SK-N-SH treated with all-trans-retinoic acid at 6 μM for 48 hours (cell line): ENCODE measurements around the gene HDAC4.

Source experiments
- BACH2 ChIP-seq: fragments of 250-450 bp; sonication (Bioruptor Pico); IDR thresholded peaks from 2 replicates; pipeline ENCODE4 v1.9.0; 2021; ENCODE audit warnings: mild to moderate bottlenecking, borderline replicate concordance
- ESRRG ChIP-seq: fragments of 250-450 bp; sonication (Bioruptor Pico); IDR thresholded peaks from 2 replicates; pipeline ENCODE4 v1.6.1; 2021; ENCODE audit warnings: mild to moderate bottlenecking
- GLIS3 ChIP-seq: fragments of 250-450 bp; sonication (Bioruptor Pico); IDR thresholded peaks from 2 replicates; pipeline ENCODE4 v1.5.0; 2020; ENCODE audit warnings: mild to moderate bottlenecking, moderate library complexity
- PPARA ChIP-seq: fragments of 250-450 bp; sonication (Bioruptor Pico); IDR thresholded peaks from 2 replicates; pipeline ENCODE4 v1.5.0; 2020; ENCODE audit warnings: mild to moderate bottlenecking, borderline replicate concordance
- SNAI2 ChIP-seq: fragments of 250-450 bp; sonication (Bioruptor Pico); IDR thresholded peaks from 2 replicates; pipeline ENCODE4 v1.5.0; 2020; ENCODE audit warnings: mild to moderate bottlenecking, moderate library complexity
- TOX ChIP-seq: fragments of 250-450 bp; sonication (Bioruptor Pico); IDR thresholded peaks from 2 replicates; pipeline ENCODE4 v1.8.0; 2021; ENCODE audit warnings: mild to moderate bottlenecking, moderate library complexity, borderline replicate concordance
- ZFP30 ChIP-seq: fragments of 450-650 bp; formaldehyde crosslinking; IDR thresholded peaks from 2 replicates; pipeline ENCODE4 v1.5.0; 2022; ENCODE audit warnings: mild to moderate bottlenecking, moderate library complexity
- ZNF70 ChIP-seq: fragments of 450-650 bp; formaldehyde crosslinking; IDR thresholded peaks from 2 replicates; pipeline ENCODE4 v1.5.0; 2020; ENCODE audit warnings: mild to moderate bottlenecking, moderate library complexity
- ZNF8 ChIP-seq: fragments of 450-650 bp; formaldehyde crosslinking; IDR thresholded peaks from 2 replicates; pipeline ENCODE4 v1.5.0; 2020; ENCODE audit warnings: mild to moderate bottlenecking, moderate library complexity
- TF ChIP-seq, protein P1 (sequence below): fragments of 250-450 bp; sonication (Bioruptor Pico); IDR thresholded peaks from 2 replicates; pipeline ENCODE4 v1.8.0; 2021; ENCODE audit warnings: low read depth, mild to moderate bottlenecking, moderate library complexity, borderline replicate concordance
- TF ChIP-seq, protein P2 (sequence below): fragments of 250-450 bp; sonication (Bioruptor Pico); IDR thresholded peaks from 2 replicates; pipeline ENCODE4 v1.8.0; 2020; ENCODE audit warnings: mild to moderate bottlenecking, moderate library complexity, borderline replicate concordance

DNA sequence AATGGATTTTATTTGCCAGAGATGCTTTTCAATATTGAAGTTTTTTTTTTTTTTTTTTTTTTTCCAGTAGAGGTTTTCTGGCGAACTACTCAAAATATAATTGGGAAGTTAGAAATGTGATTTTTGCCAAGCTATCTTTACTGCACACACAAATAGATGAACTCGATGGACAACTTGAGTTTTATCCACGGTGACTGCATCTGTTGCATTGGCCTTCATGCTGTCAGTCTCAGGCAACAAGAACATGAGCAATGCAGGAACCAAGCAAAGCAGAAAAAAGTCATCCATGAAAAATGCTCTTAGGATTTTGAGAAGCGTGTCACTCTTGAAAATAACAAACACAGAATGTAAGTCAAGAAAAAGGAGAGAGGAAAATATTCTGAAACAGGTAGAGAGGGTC is 22.7 kb upstream of the HDAC4 start:
- TF ChIP-seq TOX (CRISPR knock-in tag) (no peak), ZNF8 (CRISPR knock-in tag) (no peak), BACH2 (CRISPR knock-in tag) (no peak), ESRRG (no peak), ZNF70 (CRISPR knock-in tag) (no peak), PPARA (CRISPR knock-in tag) (no peak), GLIS3 (no peak), SNAI2 (CRISPR knock-in tag) (no peak), ZFP30 (CRISPR knock-in tag) (no peak)
- TF ChIP-seq, protein P1, sequence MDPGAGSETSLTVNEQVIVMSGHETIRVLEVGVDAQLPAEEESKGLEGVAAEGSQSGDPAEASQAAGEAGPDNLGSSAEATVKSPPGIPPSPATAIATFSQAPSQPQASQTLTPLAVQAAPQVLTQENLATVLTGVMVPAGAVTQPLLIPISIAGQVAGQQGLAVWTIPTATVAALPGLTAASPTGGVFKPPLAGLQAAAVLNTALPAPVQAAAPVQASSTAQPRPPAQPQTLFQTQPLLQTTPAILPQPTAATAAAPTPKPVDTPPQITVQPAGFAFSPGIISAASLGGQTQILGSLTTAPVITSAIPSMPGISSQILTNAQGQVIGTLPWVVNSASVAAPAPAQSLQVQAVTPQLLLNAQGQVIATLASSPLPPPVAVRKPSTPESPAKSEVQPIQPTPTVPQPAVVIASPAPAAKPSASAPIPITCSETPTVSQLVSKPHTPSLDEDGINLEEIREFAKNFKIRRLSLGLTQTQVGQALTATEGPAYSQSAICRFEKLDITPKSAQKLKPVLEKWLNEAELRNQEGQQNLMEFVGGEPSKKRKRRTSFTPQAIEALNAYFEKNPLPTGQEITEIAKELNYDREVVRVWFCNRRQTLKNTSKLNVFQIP: no peak
- TF ChIP-seq, protein P2, sequence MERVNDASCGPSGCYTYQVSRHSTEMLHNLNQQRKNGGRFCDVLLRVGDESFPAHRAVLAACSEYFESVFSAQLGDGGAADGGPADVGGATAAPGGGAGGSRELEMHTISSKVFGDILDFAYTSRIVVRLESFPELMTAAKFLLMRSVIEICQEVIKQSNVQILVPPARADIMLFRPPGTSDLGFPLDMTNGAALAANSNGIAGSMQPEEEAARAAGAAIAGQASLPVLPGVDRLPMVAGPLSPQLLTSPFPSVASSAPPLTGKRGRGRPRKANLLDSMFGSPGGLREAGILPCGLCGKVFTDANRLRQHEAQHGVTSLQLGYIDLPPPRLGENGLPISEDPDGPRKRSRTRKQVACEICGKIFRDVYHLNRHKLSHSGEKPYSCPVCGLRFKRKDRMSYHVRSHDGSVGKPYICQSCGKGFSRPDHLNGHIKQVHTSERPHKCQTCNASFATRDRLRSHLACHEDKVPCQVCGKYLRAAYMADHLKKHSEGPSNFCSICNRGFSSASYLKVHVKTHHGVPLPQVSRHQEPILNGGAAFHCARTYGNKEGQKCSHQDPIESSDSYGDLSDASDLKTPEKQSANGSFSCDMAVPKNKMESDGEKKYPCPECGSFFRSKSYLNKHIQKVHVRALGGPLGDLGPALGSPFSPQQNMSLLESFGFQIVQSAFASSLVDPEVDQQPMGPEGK: no peak
